MM.1S (cell line): Measurements from ENCODE around the gene NKG7.

ENCODE experiments used
- DNase-seq: peaks from one replicate; pipeline ENCODE4 v3.0.0-alpha.2; 2015
- H2AFZ ChIP-seq: fragments of 300-600 bp; sonication (generic); 2 replicates; pipeline ENCODE4 v1.6.0; 2016; ENCODE audit warnings: antibody characterized with exemption, low read length
- H3F3A ChIP-seq: fragments of 300-600 bp; sonication (generic); 2 replicates; pipeline ENCODE4 v1.6.1; 2016; ENCODE audit warnings: mild to moderate bottlenecking, antibody characterized with exemption, low read length, moderate library complexity, mixed read lengths; ENCODE audit not compliant: insufficient read depth
- H3K27ac ChIP-seq: fragments of 300-600 bp; sonication (generic); 2 replicates; pipeline ENCODE4 v1.5.1; 2016; ENCODE audit warnings: mild to moderate bottlenecking, low read length
- H3K27me3 ChIP-seq: fragments of 300-600 bp; sonication (generic); replicated peaks from 2 replicates; pipeline ENCODE4 v1.6.0; 2016; ENCODE audit warnings: low read length; ENCODE audit not compliant: insufficient read depth
- H3K36me3 ChIP-seq: fragments of 300-600 bp; sonication (generic); replicated peaks from 2 replicates; pipeline ENCODE4 v1.6.1; 2016; ENCODE audit warnings: mild to moderate bottlenecking, low read length, mixed read lengths; ENCODE audit not compliant: insufficient read depth
- H3K4me1 ChIP-seq: fragments of 300-600 bp; sonication (generic); 2 replicates; pipeline ENCODE4 v1.6.1; 2016; ENCODE audit warnings: low read length, mixed read lengths
- H3K4me2 ChIP-seq: fragments of 300-600 bp; sonication (generic); 2 replicates; pipeline ENCODE4 v1.6.0; 2016; ENCODE audit warnings: low read depth, low read length
- H3K4me3 ChIP-seq: fragments of 300-600 bp; sonication (generic); 2 replicates; pipeline ENCODE4 v1.5.1; 2016; ENCODE audit warnings: low read length, mixed read lengths
- H3K79me2 ChIP-seq: fragments of 300-600 bp; sonication (generic); 2 replicates; pipeline ENCODE4 v1.6.1; 2016; ENCODE audit warnings: mixed run types, low read length, mixed read lengths
- H3K9ac ChIP-seq: fragments of 300-600 bp; sonication (generic); 2 replicates; pipeline ENCODE4 v1.6.1; 2016; ENCODE audit warnings: low read length, mixed read lengths
- H3K9me2 ChIP-seq: fragments of 300-600 bp; sonication (generic); replicated peaks from 2 replicates; pipeline ENCODE4 v1.6.1; 2016; ENCODE audit warnings: mild to moderate bottlenecking, low read length, mixed read lengths; ENCODE audit not compliant: insufficient read depth
- H3K9me3 ChIP-seq: fragments of 300-600 bp; sonication (generic); replicated peaks from 2 replicates; pipeline ENCODE4 v1.6.1; 2016; ENCODE audit warnings: mild to moderate bottlenecking, low read length, mixed read lengths; ENCODE audit not compliant: insufficient read depth
- H4K20me1 ChIP-seq: fragments of 300-600 bp; sonication (generic); 2 replicates; pipeline ENCODE4 v1.6.1; 2016; ENCODE audit warnings: mild to moderate bottlenecking, low read length, moderate library complexity, mixed read lengths; ENCODE audit not compliant: insufficient read depth
- CTCF ChIP-seq: fragments of 300-600 bp; sonication (generic); IDR thresholded peaks from 2 replicates; pipeline ENCODE4 v1.5.1; 2016; ENCODE audit warnings: antibody characterized with exemption, low read length, mixed read lengths
- EZH2 ChIP-seq: fragments of 300-600 bp; sonication (generic); optimal IDR thresholded peaks from 2 replicates; pipeline ENCODE3; 2017; ENCODE audit warnings: low read depth, mild to moderate bottlenecking, antibody characterized with exemption, low read length, mixed read lengths
- EZH2phosphoT487 ChIP-seq: fragments of 300-600 bp; sonication (generic); IDR thresholded peaks from 2 replicates; pipeline ENCODE4 v1.6.1; 2018; ENCODE audit warnings: antibody characterized with exemption, low read length

Gene NKG7

DNA sequence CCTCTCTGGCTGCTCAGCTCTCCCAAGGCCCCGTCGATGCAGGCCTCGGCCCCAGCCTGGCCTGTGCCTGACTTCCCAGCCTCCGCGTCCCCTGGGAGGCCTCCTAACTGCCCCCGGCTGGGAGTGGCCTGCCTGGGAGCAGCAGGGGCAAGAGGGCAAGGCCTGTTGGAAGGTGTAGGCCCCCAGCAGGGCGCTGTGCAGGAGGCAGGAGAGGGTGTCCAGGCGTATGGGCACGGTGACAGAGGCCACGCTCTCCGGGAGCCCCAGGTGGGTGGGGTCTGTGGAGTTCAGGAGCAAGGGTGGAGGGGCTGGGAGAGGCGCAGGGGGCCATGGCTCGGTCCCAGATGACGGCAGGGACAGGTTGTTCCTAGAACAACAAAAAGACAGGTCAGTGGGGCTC lies 16.7 kb upstream of the NKG7 start:
- H3F3A ChIP-seq, result no peaks in the 10 kb centered on the region
- DNase-seq, result no peak

GRCh38 chr19:51387924-51388389 lies 15.5 kb upstream of the NKG7 start, which contains the start of gene LIM2:
Gene LIM2, minus strand, starts transcription at chr19:51387974. Its CDS starts 531 bp downstream, at chr19:51387443.
- no peaks in the 10 kb centered on the region for H3K79me2 ChIP-seq
- no peak for DNase-seq
- no peaks in the 10 kb centered on the region for H3K9me2 ChIP-seq
- no peak within 1 kb of the TSS for H2AFZ ChIP-seq
- H4K20me1 ChIP-seq, result no peaks in the 10 kb centered on the region
- no peak within 1 kb of the TSS for H3K9ac ChIP-seq
- H3K4me3 ChIP-seq, result no peak within 1 kb of the TSS
- no peaks in the 10 kb centered on the region for H3K9me3 ChIP-seq
- no peak within 1 kb of the TSS for H3K27ac ChIP-seq
- H3K4me2 ChIP-seq, result no peak within 1 kb of the TSS
- no peaks in the 10 kb centered on the region for H3K27me3 ChIP-seq
- no peaks in the 10 kb centered on the region for H3K4me1 ChIP-seq
- H3F3A ChIP-seq, result no peaks in the 10 kb centered on the region
- TF ChIP-seq EZH2phosphoT487 (no peak), EZH2 (no peak), CTCF (no peak)
- no peaks in the 10 kb centered on the region for H3K36me3 ChIP-seq

More for the DNA sequence above, 16.7 kb upstream of the NKG7 start:
- Histone ChIP-seq H3K4me3 (no peak overlapping the region), H3K4me1 (no peaks in the 10 kb centered on the region), H3K9ac (no peak overlapping the region), H3K79me2 (no peaks in the 10 kb centered on the region), H3K36me3 (no peaks in the 10 kb centered on the region), H3K9me3 (no peaks in the 10 kb centered on the region), H3K4me2 (no peak overlapping the region), H3K27ac (no peak overlapping the region), H2AFZ (no peak overlapping the region), H4K20me1 (no peaks in the 10 kb centered on the region), H3K27me3 (no peaks in the 10 kb centered on the region), H3K9me2 (no peaks in the 10 kb centered on the region)
- TF ChIP-seq CTCF, result no peak
- TF ChIP-seq EZH2, result no peak
- no peak for TF ChIP-seq EZH2phosphoT487

GRCh38 chr19:51386882-51387520 lies 14.5 kb upstream of the NKG7 start:
- Histone ChIP-seq H3K9me3 (no peaks in the 10 kb centered on the region), H3K4me3 (no peak overlapping the region), H3K27ac (no peak overlapping the region), H3F3A (no peaks in the 10 kb centered on the region), H3K79me2 (no peaks in the 10 kb centered on the region), H3K9me2 (no peaks in the 10 kb centered on the region), H3K36me3 (no peaks in the 10 kb centered on the region), H2AFZ (no peak overlapping the region), H3K27me3 (no peaks in the 10 kb centered on the region), H3K4me2 (no peak overlapping the region), H3K9ac (no peak overlapping the region), H4K20me1 (no peaks in the 10 kb centered on the region), H3K4me1 (no peaks in the 10 kb centered on the region)
- TF ChIP-seq CTCF, result no peak
- no peak for TF ChIP-seq EZH2phosphoT487
- TF ChIP-seq EZH2, result no peak
- no peak for DNase-seq
